Neuronal stem cell (in vitro differentiated cells): ENCODE measurements around the gene KLHDC7B. TPM values are rescaled to one million over a fixed set of nuclear protein-coding genes. Genes with fewer than 3 reads are reported as not detected.
A peak's percentile ranks its signal among the peaks of the same experiment; 100 is the strongest.

Source experiments
- DNase-seq: peaks from one replicate; pipeline ENCODE4 v3.0.0-alpha.2; 2013; ENCODE audit warnings: low spot score
- H2AFZ ChIP-seq: one replicate; pipeline ENCODE4 v1.6.1; 2013; ENCODE audit warnings: mild to moderate bottlenecking, low read length, inconsistent platforms
- H2AK5ac ChIP-seq: 2 replicates; pipeline ENCODE4 v1.6.1; 2013; ENCODE audit warnings: low read depth, mild to moderate bottlenecking, inconsistent platforms, low read length, moderate library complexity, mixed read lengths
- H2BK120ac ChIP-seq: 2 replicates; pipeline ENCODE4 v1.6.1; 2013; ENCODE audit warnings: low read depth, mild to moderate bottlenecking, inconsistent platforms, low read length, moderate library complexity, mixed read lengths
- H2BK12ac ChIP-seq: one replicate; pipeline ENCODE4 v1.6.1; 2013; ENCODE audit warnings: low read length, inconsistent platforms
- H2BK15ac ChIP-seq: 2 replicates; pipeline ENCODE4 v1.6.1; 2013; ENCODE audit warnings: mild to moderate bottlenecking, low read length, inconsistent platforms, mixed read lengths
- H2BK5ac ChIP-seq: one replicate; pipeline ENCODE4 v1.6.1; 2013; ENCODE audit warnings: inconsistent platforms, mild to moderate bottlenecking, low read length, moderate library complexity
- H3K14ac ChIP-seq: one replicate; pipeline ENCODE4 v1.6.1; 2013; ENCODE audit warnings: low read length, inconsistent platforms
- H3K18ac ChIP-seq: 2 replicates; pipeline ENCODE4 v1.6.1; 2013; ENCODE audit warnings: low read length, inconsistent platforms
- H3K23ac ChIP-seq: 2 replicates; pipeline ENCODE4 v1.6.1; 2013; ENCODE audit warnings: low read depth, mild to moderate bottlenecking, mixed read lengths, low read length, inconsistent platforms; ENCODE audit not compliant: poor library complexity
- H3K27ac ChIP-seq: replicated peaks from 3 replicates; pipeline ENCODE4 v1.5.1; 2013; ENCODE audit warnings: low read length, inconsistent platforms
- H3K27me3 ChIP-seq, 3 experiments: 2 replicates each; pipeline ENCODE4 v1.6.1; 2013; ENCODE audit warnings: low read length in 3 of 3, mild to moderate bottlenecking in 2 of 3, inconsistent platforms in 1 of 3, low read depth in 1 of 3, mixed read lengths in 1 of 3, moderate library complexity in 1 of 3; ENCODE audit not compliant: control insufficient read depth in 3 of 3, insufficient read depth in 3 of 3
- H3K36me3 ChIP-seq, 2 donors: replicated peaks in 1 of 2; 2 replicates each; pipeline ENCODE4 v1.6.1; 2013; ENCODE audit warnings: low read length in 2 of 2; ENCODE audit not compliant: control insufficient read depth in 2 of 2, insufficient read depth in 2 of 2
- H3K4ac ChIP-seq: 2 replicates; pipeline ENCODE4 v1.6.1; 2013; ENCODE audit warnings: inconsistent platforms, mild to moderate bottlenecking, low read length, moderate library complexity
- H3K4me1 ChIP-seq, 2 donors: 1 replicate in 1 of 2; 2 replicates in 1 of 2; pipeline ENCODE4 v1.6.1; 2013; ENCODE audit warnings: low read length in 2 of 2, low read depth in 1 of 2; ENCODE audit not compliant: control insufficient read depth in 2 of 2, insufficient read depth in 1 of 2
- H3K4me2 ChIP-seq: one replicate; pipeline ENCODE4 v1.6.1; 2013; ENCODE audit warnings: mild to moderate bottlenecking, low read length, inconsistent platforms; ENCODE audit not compliant: insufficient read depth, poor library complexity, severe bottlenecking
- H3K4me3 ChIP-seq, 2 donors: 2 replicates each; pipeline ENCODE4 v1.5.1; 2013; ENCODE audit warnings: low read length in 2 of 2, mild to moderate bottlenecking in 2 of 2, inconsistent platforms in 1 of 2, moderate library complexity in 1 of 2
- H3K79me1 ChIP-seq: one replicate; pipeline ENCODE4 v1.6.1; 2013; ENCODE audit warnings: low read depth, mild to moderate bottlenecking, inconsistent platforms, low read length, moderate library complexity
- H3K9ac ChIP-seq: one replicate; pipeline ENCODE4 v1.6.1; 2013; ENCODE audit warnings: mild to moderate bottlenecking, low read depth, low read length, inconsistent platforms; ENCODE audit not compliant: poor library complexity
- H3K9me3 ChIP-seq, 2 donors: replicated peaks in 1 of 2; 2 replicates each; pipeline versions ENCODE3 to v1.6.1; 2013; ENCODE audit warnings: low read length in 2 of 2, mild to moderate bottlenecking in 2 of 2, inconsistent platforms in 1 of 2, low read depth in 1 of 2, mixed read lengths in 1 of 2, moderate library complexity in 1 of 2; ENCODE audit not compliant: control insufficient read depth in 2 of 2, insufficient read depth in 1 of 2
- H4K8ac ChIP-seq: one replicate; pipeline ENCODE4 v1.6.1; 2013; ENCODE audit warnings: low read depth, mild to moderate bottlenecking, inconsistent platforms, low read length, moderate library complexity
- H4K91ac ChIP-seq: one replicate; pipeline ENCODE4 v1.6.1; 2013; ENCODE audit warnings: low read length, low read depth, mild to moderate bottlenecking, inconsistent platforms; ENCODE audit not compliant: poor library complexity
- WGBS, 2 donors: extraction: QIAGEN DNeasy Blood & Tissue Kit; methylation state at CpG; one replicate each; pipeline ENCODE4 v1.1.7; 2013; ENCODE audit warnings: missing lambda C conversion rate in 2 of 2, mixed read lengths in 1 of 2; ENCODE audit not compliant: insufficient read length in 2 of 2, insufficient replicate concordance in 1 of 2; ENCODE audit errors: extremely low coverage in 2 of 2; 5-methylcytosine and 5-hydroxymethylcytosine counted together
- polyA plus RNA-seq, 2 experiments: library from polyadenylated mRNA; stranded (reverse); fragments of 200-250 nt; gene quantifications; one replicate each; pipeline ENCODE4 v1.2.3, GENCODE V29; 2013

KLHDC7B gene
- 0.01 TPM for polyA plus RNA-seq (2013, experiment 1 of 2)
- 0.01 TPM for polyA plus RNA-seq (2013, experiment 2 of 2)

DNA sequence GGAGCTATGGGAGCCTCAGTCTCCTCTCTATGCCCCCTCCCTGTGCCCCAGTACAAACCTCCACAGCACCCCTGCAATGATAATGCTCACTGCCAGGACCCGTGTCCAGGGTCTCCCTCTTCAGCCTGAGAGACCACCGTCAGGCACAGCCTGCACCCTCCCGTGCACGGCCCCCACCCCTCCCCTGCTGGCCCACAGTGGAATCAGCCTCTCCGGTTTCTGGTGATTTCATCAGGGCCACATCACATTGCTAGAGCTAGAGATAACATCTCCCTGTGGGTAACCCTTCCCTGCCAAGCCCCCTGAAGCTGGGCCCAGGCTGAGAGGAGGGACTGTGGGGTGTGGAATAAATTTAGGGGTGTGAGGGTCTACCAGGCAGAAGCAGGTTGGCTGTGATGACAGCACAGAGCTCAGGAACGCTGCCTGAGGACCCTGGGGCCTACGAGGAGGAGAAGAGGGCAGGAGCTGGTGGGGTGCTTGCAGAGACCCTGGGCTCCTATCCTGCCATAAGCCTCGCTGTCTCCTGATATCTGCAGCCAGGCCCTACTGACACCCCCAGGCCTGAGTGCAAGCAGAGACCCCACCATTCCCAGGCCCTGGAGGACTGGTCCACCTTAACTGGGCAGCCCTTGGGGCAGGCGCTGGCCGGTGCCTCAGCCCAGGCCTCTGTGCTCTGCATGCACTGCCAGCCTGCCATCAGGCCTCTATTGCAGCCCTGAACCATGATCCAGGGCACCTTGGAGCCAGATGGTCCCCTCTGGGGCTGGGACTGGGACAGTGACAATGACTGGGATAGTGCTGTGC, at the start of gene KLHDC7B:
TSS of gene KLHDC7B (plus strand) at position 378 of the 804 bp plus-strand sequence. CDS start at position 723, 345 bp downstream.
- H4K91ac ChIP-seq, result peak within 1 kb of the TSS; percentile 43
- peak within 1 kb of the TSS; percentile 37 for H3K4ac ChIP-seq
- H3K9me3 ChIP-seq, result no peaks in the 10 kb centered on the region
- no peak within 1 kb of the TSS for H3K27ac ChIP-seq
- peak within 1 kb of the TSS; percentile 65 for H3K23ac ChIP-seq
- H4K8ac ChIP-seq, result no peak within 1 kb of the TSS
- peak within 1 kb of the TSS; percentile 49 for H2BK15ac ChIP-seq
- peak within 1 kb of the TSS; percentile 24 for H2BK5ac ChIP-seq
- peak within 1 kb of the TSS; percentile 82 for H3K14ac ChIP-seq
- H3K9ac ChIP-seq, result no peak within 1 kb of the TSS
- no peak within 1 kb of the TSS for H3K4me3 ChIP-seq
- peak within 1 kb of the TSS; percentile 28 for H3K18ac ChIP-seq
- no peak within 1 kb of the TSS for H2BK120ac ChIP-seq
- no peak within 1 kb of the TSS for H3K4me2 ChIP-seq
- no peaks in the 10 kb centered on the region for H3K4me1 ChIP-seq
- no peak for DNase-seq
- H3K79me1 ChIP-seq, result no peaks in the 10 kb centered on the region
- WGBS, 2 donors, result no CpG with 5 or more reads among the region's 10 CpGs
- peak within 1 kb of the TSS; percentile 94 for H2AK5ac ChIP-seq
- H2BK12ac ChIP-seq, result peak within 1 kb of the TSS; percentile 84
- no peak within 1 kb of the TSS for H2AFZ ChIP-seq
- no peaks in the 10 kb centered on the region for H3K36me3 ChIP-seq
- peaks cover 0 to 26% (median 13%) of the 10 kb centered on the region in 3 experiments for H3K27me3 ChIP-seq

DNA sequence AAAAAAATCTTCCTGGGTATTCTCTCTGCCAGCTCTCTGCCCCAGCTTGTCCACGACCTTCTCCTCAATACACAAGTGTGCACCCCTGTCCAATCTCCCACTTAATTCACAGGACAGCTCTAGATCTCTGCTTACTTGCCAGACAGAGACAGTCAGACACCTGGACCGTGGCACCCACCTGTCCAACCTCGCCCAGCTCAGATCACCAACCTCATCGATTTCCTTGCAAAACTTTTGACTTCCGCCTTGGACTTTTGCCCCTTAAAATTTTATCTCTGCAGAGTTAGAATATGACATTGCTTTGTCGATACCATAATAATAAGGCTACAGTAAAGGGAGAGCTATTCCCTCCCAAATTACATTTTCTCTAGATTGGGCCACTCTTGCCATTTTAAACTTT, 48.6 kb upstream of the KLHDC7B start:
- Histone ChIP-seq H3K9me3 (no peaks in the 10 kb centered on the region), H3K79me1 (no peaks in the 10 kb centered on the region), H2BK5ac (no peak overlapping the region), H4K91ac (no peak overlapping the region), H3K4me1 (no peaks in the 10 kb centered on the region), H3K36me3 (peaks cover 0 to 1% of the 10 kb centered on the region in 2 donors), H4K8ac (no peak overlapping the region), H3K14ac (no peak overlapping the region), H3K27ac (no peak overlapping the region), H2BK12ac (no peak overlapping the region), H3K4me2 (no peak overlapping the region), H3K18ac (no peak overlapping the region), H2BK15ac (no peak overlapping the region), H3K4me3 (no peak overlapping the region), H3K9ac (no peak overlapping the region), H2AFZ (no peak overlapping the region), H2AK5ac (no peak overlapping the region), H2BK120ac (no peak overlapping the region), H3K23ac (no peak overlapping the region), H3K4ac (no peak overlapping the region), H3K27me3 (no peaks in the 10 kb centered on the region)
- no CpG with 5 or more reads among the region's 6 CpGs for WGBS, 2 donors
- no peak for DNase-seq

DNA sequence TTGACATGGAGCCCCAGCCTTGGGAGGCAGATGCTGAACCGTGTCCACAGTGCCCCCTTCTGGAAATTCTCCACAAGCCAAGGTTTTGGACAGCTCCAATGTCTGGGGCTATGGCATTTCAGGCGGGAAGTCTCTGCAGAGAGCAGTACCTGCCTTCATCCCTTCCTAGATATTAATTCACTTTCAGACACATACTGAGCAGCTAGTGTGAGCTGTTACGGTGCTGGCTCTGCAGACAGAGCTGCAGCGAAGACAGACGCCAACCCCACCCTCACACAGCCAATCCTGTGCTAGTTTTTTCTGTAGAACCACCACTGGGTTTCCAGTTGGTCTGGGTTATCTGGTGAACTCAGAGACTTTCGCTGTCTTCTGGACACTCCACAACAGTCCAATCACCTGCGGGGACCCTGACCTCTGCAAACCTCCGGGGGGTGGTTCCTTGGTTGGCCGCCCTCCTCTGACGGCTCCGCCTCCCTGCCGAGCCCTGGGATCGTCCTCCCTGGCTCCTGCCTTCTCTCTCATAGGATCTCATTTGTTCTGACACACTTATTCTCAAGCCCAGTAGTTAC, 47.3 kb upstream of the KLHDC7B start:
- Histone ChIP-seq H3K27me3 (no peaks in the 10 kb centered on the region), H2BK12ac (no peak overlapping the region), H3K4ac (no peak overlapping the region), H2AK5ac (no peak overlapping the region), H4K8ac (no peak overlapping the region), H3K23ac (no peak overlapping the region), H3K27ac (no peak overlapping the region), H3K4me1 (no peaks in the 10 kb centered on the region), H3K9me3 (no peaks in the 10 kb centered on the region), H3K4me3 (no peak overlapping the region), H3K18ac (no peak overlapping the region), H2AFZ (peak overlapping the region; percentile 52), H2BK15ac (no peak overlapping the region), H3K9ac (no peak overlapping the region), H3K4me2 (no peak overlapping the region), H2BK120ac (no peak overlapping the region), H2BK5ac (no peak overlapping the region), H3K14ac (no peak overlapping the region), H3K79me1 (no peaks in the 10 kb centered on the region), H3K36me3 (peaks cover 4 to 14% of the 10 kb centered on the region in 2 donors), H4K91ac (no peak overlapping the region)
- WGBS, 2 donors, result no CpG with 5 or more reads among the region's 13 CpGs
- peak; percentile 59 for DNase-seq

DNA sequence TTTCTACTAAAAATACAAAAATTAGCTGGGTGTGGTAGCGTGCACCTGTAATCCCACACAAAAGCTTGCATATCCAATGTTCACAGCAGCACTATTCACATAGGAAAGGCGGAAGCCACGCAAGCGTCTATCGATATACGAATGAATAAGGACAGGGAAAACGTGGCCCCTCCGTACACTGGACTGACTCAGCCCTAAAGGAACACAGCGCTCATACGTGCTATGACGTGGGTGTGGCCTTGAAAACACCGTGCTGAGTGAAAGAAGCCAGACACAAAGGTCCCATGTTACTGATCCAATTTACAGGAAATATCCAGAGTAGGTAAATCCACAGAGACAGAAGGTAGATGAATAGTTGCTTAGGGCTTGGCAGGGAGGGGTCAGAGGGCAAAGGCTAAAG, 45.2 kb upstream of the KLHDC7B start:
- Histone ChIP-seq H3K14ac (no peak overlapping the region), H3K4me1 (no peaks in the 10 kb centered on the region), H3K23ac (no peak overlapping the region), H3K4me3 (no peak overlapping the region), H3K36me3 (peaks cover 10 to 28% of the 10 kb centered on the region in 2 donors), H2BK120ac (no peak overlapping the region), H3K9ac (no peak overlapping the region), H2BK12ac (no peak overlapping the region), H2AFZ (no peak overlapping the region), H3K9me3 (no peaks in the 10 kb centered on the region), H3K27ac (no peak overlapping the region), H2BK15ac (no peak overlapping the region), H3K18ac (no peak overlapping the region), H3K4me2 (no peak overlapping the region), H2AK5ac (no peak overlapping the region), H3K27me3 (no peaks in the 10 kb centered on the region), H2BK5ac (no peak overlapping the region), H4K91ac (no peak overlapping the region), H4K8ac (no peak overlapping the region), H3K79me1 (peaks cover 3% of the 10 kb centered on the region), H3K4ac (no peak overlapping the region)
- WGBS, 2 donors, result no CpG with 5 or more reads among the region's 12 CpGs
- DNase-seq, result no peak
